ENCODE data around the gene HS3ST5. TPM values are rescaled to one million over a fixed set of nuclear protein-coding genes. Genes with fewer than 3 reads are reported as not detected.

Gene HS3ST5
- total RNA-seq, 1 experiment from 2014 or later: 8.7 TPM

DNA sequence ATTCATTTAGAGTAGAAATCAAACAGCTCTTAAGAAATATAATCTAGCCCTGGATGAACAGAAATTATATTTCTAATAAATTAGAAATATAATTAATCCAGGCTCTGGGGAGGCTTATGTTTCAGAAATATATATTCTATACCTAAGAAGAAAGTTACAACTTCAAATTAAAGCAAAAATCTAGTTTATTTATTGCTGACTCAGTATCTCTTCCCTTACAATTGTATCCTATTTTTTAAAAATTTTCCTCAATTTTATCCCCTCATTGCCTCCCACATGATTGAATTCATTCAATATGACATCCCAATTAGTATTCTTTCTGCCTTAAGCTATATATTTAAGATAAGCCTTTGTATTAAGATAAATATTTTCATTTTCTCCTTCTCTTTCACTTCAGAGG is 71.4 kb downstream of the HS3ST5 start:
- TF ChIP-seq ERG (CRISPR knock-in tag; IDR thresholded peaks at IDR 0.05) (no peak), ZNF416 (CRISPR knock-in tag; IDR thresholded peaks at IDR 0.05) (no peak), TP53 (CRISPR knock-in tag; IDR thresholded peaks at IDR 0.05) (no peak), HMGA2 (CRISPR knock-in tag; IDR thresholded peaks at IDR 0.05) (no peak), TCF7 (CRISPR knock-in tag; IDR thresholded peaks at IDR 0.05; ENCODE audit: low read depth) (no peak), FOXP4 (CRISPR knock-in tag; IDR thresholded peaks at IDR 0.05) (no peak), NR2C2 (CRISPR knock-in tag; IDR thresholded peaks at IDR 0.05) (no peak), FOXP1 (CRISPR knock-in tag; IDR thresholded peaks at IDR 0.05; ENCODE audit: borderline replicate concordance) (no peak), JUN (CRISPR knock-in tag; IDR thresholded peaks at IDR 0.05) (no peak), PRRX2 (CRISPR knock-in tag; IDR thresholded peaks at IDR 0.05) (no peak), ZNF423 (CRISPR knock-in tag; IDR thresholded peaks at IDR 0.05) (no peak)
- TF ChIP-seq, protein P1, sequence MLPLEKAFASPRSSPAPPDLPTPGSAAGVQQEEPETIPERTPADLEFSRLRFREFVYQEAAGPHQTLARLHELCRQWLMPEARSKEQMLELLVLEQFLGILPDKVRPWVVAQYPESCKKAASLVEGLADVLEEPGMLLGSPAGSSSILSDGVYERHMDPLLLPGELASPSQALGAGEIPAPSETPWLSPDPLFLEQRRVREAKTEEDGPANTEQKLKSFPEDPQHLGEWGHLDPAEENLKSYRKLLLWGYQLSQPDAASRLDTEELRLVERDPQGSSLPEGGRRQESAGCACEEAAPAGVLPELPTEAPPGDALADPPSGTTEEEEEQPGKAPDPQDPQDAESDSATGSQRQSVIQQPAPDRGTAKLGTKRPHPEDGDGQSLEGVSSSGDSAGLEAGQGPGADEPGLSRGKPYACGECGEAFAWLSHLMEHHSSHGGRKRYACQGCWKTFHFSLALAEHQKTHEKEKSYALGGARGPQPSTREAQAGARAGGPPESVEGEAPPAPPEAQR (CRISPR knock-in tag; IDR thresholded peaks at IDR 0.05): no peak
- Mint-ChIP-seq H3K27ac (no peak overlapping the region), H3K27me3 (ENCODE audit: low read depth) (no peaks in the 10 kb centered on the region), H3K4me3 (no peak overlapping the region), H3K4me1 (no peaks in the 10 kb centered on the region), H3K9me3 (no peaks in the 10 kb centered on the region), H3K36me3 (no peaks in the 10 kb centered on the region)
- ChIA-PET POLR2A (no interaction called here), CTCF (no interaction called here)
- no peak for ATAC-seq
- DNase-seq (ENCODE audit: low spot score): no peak

GRCh38 chr6:114267897-114268296 is 74.9 kb downstream of the HS3ST5 start:
- Mint-ChIP-seq H3K9me3 (0 out of 2 replicates have a peak, but pooled peaks cover 4% of the 10 kb centered on the region), H3K4me3 (no peak overlapping the region), H3K27me3 (ENCODE audit: low read depth) (no peaks in the 10 kb centered on the region), H3K27ac (no peak overlapping the region), H3K4me1 (no peaks in the 10 kb centered on the region), H3K36me3 (no peaks in the 10 kb centered on the region)
- DNase-seq (ENCODE audit: low spot score) (no peak), ATAC-seq (no peak)
- ChIA-PET POLR2A (no interaction called here), CTCF (no interaction called here)
- TF ChIP-seq ATF3 (CRISPR knock-in tag; conservative IDR thresholded peaks at IDR 0.05): no peak
- no peak for TF ChIP-seq NFATC4 (CRISPR knock-in tag; IDR thresholded peaks at IDR 0.05)

DNA sequence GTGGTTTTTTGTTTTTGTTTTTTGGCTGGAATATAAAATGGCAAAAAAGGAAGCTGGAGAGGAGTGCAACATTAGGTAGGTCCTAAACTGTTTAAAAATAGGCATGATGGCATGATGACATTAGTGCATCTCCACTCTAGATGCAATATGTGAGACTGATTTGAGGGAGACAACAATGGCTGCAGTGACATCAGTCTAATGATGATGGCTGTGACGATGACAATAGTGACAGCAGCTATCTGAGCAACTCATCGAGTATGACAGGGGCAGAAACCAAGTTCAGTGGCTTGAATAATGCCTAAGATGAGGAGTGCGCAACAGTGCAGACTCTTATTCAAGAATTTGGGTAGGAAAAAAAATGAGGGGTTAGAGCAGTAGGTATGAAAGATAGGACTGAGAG is 82.0 kb downstream of the HS3ST5 start:
- ChIA-PET POLR2A (no interaction called here), CTCF (no interaction called here)
- Mint-ChIP-seq H3K27me3 (ENCODE audit: low read depth) (no peaks in the 10 kb centered on the region), H3K27ac (no peak overlapping the region), H3K4me1 (peaks cover 6% of the 10 kb centered on the region), H3K36me3 (peaks cover 22% of the 10 kb centered on the region), H3K4me3 (no peak overlapping the region), H3K9me3 (peaks cover 26% of the 10 kb centered on the region)
- DNase-seq (ENCODE audit: low spot score) (no peak), ATAC-seq (no peak)
- no peak for TF ChIP-seq ZNF416 (CRISPR knock-in tag; IDR thresholded peaks at IDR 0.05)
- TF ChIP-seq, protein P1 (CRISPR knock-in tag; IDR thresholded peaks at IDR 0.05): no peak
- TF ChIP-seq ZNF138 (CRISPR knock-in tag; conservative IDR thresholded peaks at IDR 0.05): no peak
- TF ChIP-seq, protein P2, sequence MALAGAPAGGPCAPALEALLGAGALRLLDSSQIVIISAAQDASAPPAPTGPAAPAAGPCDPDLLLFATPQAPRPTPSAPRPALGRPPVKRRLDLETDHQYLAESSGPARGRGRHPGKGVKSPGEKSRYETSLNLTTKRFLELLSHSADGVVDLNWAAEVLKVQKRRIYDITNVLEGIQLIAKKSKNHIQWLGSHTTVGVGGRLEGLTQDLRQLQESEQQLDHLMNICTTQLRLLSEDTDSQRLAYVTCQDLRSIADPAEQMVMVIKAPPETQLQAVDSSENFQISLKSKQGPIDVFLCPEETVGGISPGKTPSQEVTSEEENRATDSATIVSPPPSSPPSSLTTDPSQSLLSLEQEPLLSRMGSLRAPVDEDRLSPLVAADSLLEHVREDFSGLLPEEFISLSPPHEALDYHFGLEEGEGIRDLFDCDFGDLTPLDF (CRISPR knock-in tag; IDR thresholded peaks at IDR 0.05): no peak
- no peak for TF ChIP-seq ZNF219 (CRISPR knock-in tag; IDR thresholded peaks at IDR 0.05; ENCODE audit: borderline replicate concordance)
- TF ChIP-seq CDX4 (CRISPR knock-in tag; IDR thresholded peaks at IDR 0.05; ENCODE audit: borderline replicate concordance): no peak
- TF ChIP-seq, protein P3, sequence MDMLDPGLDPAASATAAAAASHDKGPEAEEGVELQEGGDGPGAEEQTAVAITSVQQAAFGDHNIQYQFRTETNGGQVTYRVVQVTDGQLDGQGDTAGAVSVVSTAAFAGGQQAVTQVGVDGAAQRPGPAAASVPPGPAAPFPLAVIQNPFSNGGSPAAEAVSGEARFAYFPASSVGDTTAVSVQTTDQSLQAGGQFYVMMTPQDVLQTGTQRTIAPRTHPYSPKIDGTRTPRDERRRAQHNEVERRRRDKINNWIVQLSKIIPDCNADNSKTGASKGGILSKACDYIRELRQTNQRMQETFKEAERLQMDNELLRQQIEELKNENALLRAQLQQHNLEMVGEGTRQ (CRISPR knock-in tag; IDR thresholded peaks at IDR 0.05): no peak
- TF ChIP-seq SOX15 (CRISPR knock-in tag; IDR thresholded peaks at IDR 0.05): no peak
- TF ChIP-seq NFYB (CRISPR knock-in tag; conservative IDR thresholded peaks at IDR 0.05; ENCODE audit: low read depth): no peak
- TF ChIP-seq FOXP1 (CRISPR knock-in tag; IDR thresholded peaks at IDR 0.05; ENCODE audit: borderline replicate concordance): no peak
- no peak for TF ChIP-seq ZNF423 (CRISPR knock-in tag; IDR thresholded peaks at IDR 0.05)
- no peak for TF ChIP-seq ATF3 (CRISPR knock-in tag; conservative IDR thresholded peaks at IDR 0.05)
- TF ChIP-seq JUN (CRISPR knock-in tag; IDR thresholded peaks at IDR 0.05): no peak

All from WTC11 (cell line).